Measurements from ENCODE around the gene WWC2.

The WWC2 gene

GRCh38 chr4:183205193-183205592 lies 106.1 kb downstream of the WWC2 start:
- DNase-seq, result no peak

GRCh38 chr4:183205709-183206108 lies 106.7 kb downstream of the WWC2 start:
- DNase-seq, result no peak

GRCh38 chr4:183211533-183211932 lies 112.5 kb downstream of the WWC2 start:
- DNase-seq, result no peak

- DNase-seq, result no peak
Observed at GRCh38 chr4:183213996-183214395, 114.9 kb downstream of the WWC2 start.

GRCh38 chr4:183214912-183215488 lies 115.9 kb downstream of the WWC2 start:
- no peak for DNase-seq

- DNase-seq, result no peak
Observed at GRCh38 chr4:183220236-183220635, 121.2 kb downstream of the WWC2 start.

GRCh38 chr4:183223053-183223452 lies 124.0 kb downstream of the WWC2 start:
- no peak for DNase-seq

- DNase-seq, result peak; percentile 12
Observed at GRCh38 chr4:183229397-183229796, 130.3 kb downstream of the WWC2 start.

- DNase-seq, result peak; percentile 78
Observed at GRCh38 chr4:183240581-183241321, 141.7 kb downstream of the WWC2 start.

GRCh38 chr4:183241322-183241640 lies 142.2 kb downstream of the WWC2 start:
- DNase-seq, result no peak

- DNase-seq, result no peak
Observed at GRCh38 chr4:183241721-183242151, 142.7 kb downstream of the WWC2 start.

- no peak for DNase-seq
Observed at GRCh38 chr4:183242291-183242690, 143.2 kb downstream of the WWC2 start.

GRCh38 chr4:183244019-183244418 lies 145.0 kb downstream of the WWC2 start:
- DNase-seq, result no peak

- DNase-seq, result no peak
Observed at GRCh38 chr4:183244506-183244905, 145.4 kb downstream of the WWC2 start.

GRCh38 chr4:183248201-183248600 lies 149.1 kb downstream of the WWC2 start:
- no peak for DNase-seq

- peak; percentile 64 for DNase-seq
Observed at GRCh38 chr4:183249854-183250253, 150.8 kb downstream of the WWC2 start.

- no peak for DNase-seq
Observed at GRCh38 chr4:183250831-183251230, 151.8 kb downstream of the WWC2 start.

- no peak for DNase-seq
Observed at GRCh38 chr4:183252959-183253358, 153.9 kb downstream of the WWC2 start.

GRCh38 chr4:183253451-183253850 lies 154.4 kb downstream of the WWC2 start:
- DNase-seq, result no peak

GRCh38 chr4:183254162-183254561 lies 155.1 kb downstream of the WWC2 start:
- DNase-seq, result no peak

GRCh38 chr4:183255487-183255886 lies 156.4 kb downstream of the WWC2 start:
- no peak for DNase-seq

- no peak for DNase-seq
Observed at GRCh38 chr4:183256343-183256742, 157.3 kb downstream of the WWC2 start.

GRCh38 chr4:183256756-183257385 lies 157.8 kb downstream of the WWC2 start:
- peak; percentile 58 for DNase-seq

GRCh38 chr4:183257808-183258207 lies 158.8 kb downstream of the WWC2 start:
- peak; percentile 14 for DNase-seq
